Measurements from ENCODE around the gene SMIM45.
"Not testable (repeated sequence)": the region's sequence is repeated elsewhere in the genome, so short reads cannot be mapped to it uniquely, and the experiment has no call there.

The SMIM45 gene

GRCh38 chr22:41936894-41937169 is 15.1 kb upstream of the SMIM45 start:
- no peaks in the 10 kb centered on the region for H3K9me3 ChIP-seq (ENCODE audit: low read depth, low read length)
- DNase-seq (ENCODE audit: low read depth, low spot score) = no peak
- no peak for TF ChIP-seq POLR2AphosphoS5 (IDR thresholded peaks at IDR 0.05; ENCODE audit: borderline replicate concordance, low read depth, low read length)
- no peak overlapping the region for H3K27ac ChIP-seq
- H3K36me3 ChIP-seq (ENCODE audit: insufficient read depth, low read length) = peaks cover 26% of the 10 kb centered on the region
- H3K9ac ChIP-seq (ENCODE audit: insufficient read length) = no peak overlapping the region
- no peak overlapping the region for H3K4me3 ChIP-seq

- Histone ChIP-seq H3K9ac (ENCODE audit: insufficient read length) (no peak overlapping the region), H3K36me3 (ENCODE audit: insufficient read depth, low read length) (peaks cover 55% of the 10 kb centered on the region), H3K4me3 (no peak overlapping the region), H3K27ac (no peak overlapping the region; the same call in 1 of the 2 replicates), H3K9me3 (ENCODE audit: low read depth, low read length) (no peaks in the 10 kb centered on the region)
- no peak for DNase-seq (ENCODE audit: low read depth, low spot score)
- TF ChIP-seq FOXP2 (optimal IDR thresholded peaks at IDR 0.05; ENCODE audit: control extremely low read depth, extremely low read length, insufficient read depth) (no peak), EZH2 (IDR thresholded peaks at IDR 0.05) (no peak), POLR2AphosphoS5 (IDR thresholded peaks at IDR 0.05; ENCODE audit: borderline replicate concordance, low read depth, low read length) (no peak)
These were observed 11.7 kb upstream of the SMIM45 start for GRCh38 chr22:41939981-41940831.

- DNase-seq (ENCODE audit: low read depth, low spot score) = no peak
- TF ChIP-seq EZH2 (IDR thresholded peaks at IDR 0.05) (no peak), POLR2AphosphoS5 (IDR thresholded peaks at IDR 0.05; ENCODE audit: borderline replicate concordance, low read depth, low read length) (no peak), FOXP2 (optimal IDR thresholded peaks at IDR 0.05; ENCODE audit: control extremely low read depth, extremely low read length, insufficient read depth) (no peak)
- peaks cover 55% of the 10 kb centered on the region for H3K36me3 ChIP-seq (ENCODE audit: insufficient read depth, low read length)
- no peak overlapping the region for H3K4me3 ChIP-seq
- H3K9ac ChIP-seq (ENCODE audit: insufficient read length) = no peak overlapping the region
- no peaks in the 10 kb centered on the region for H3K9me3 ChIP-seq (ENCODE audit: low read depth, low read length)
- H3K27ac ChIP-seq = no peak overlapping the region
These were observed 10.9 kb upstream of the SMIM45 start for GRCh38 chr22:41940832-41941765.

DNA sequence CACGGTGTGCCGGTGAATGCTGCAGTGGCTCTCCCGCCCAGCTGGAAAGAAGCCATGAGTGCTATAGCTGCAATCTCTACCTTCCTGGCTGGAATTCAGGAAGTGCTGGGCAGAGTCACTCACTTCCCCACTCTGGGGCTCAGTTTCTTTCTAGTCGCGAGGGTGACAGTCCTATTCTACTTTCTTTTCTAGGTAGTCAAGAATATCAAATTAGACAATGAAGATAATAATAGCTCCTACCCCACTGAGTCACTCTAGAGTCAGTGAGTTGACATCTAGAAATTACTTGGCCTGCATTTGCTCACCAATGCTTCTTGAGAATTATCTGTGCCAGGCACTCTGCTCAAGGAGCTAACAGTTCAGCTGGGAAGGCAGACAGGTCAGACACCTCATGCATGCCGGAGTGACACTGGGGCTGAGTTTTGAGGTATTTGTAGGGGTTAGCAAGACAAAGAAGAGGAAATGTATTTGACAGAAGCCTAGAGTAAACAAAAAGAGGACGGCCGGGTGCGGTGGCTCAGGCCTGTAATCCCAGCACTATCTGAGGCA is 8.2 kb upstream of the SMIM45 start:
- no peak overlapping the region for H3K4me3 ChIP-seq
- TF ChIP-seq FOXP2 (optimal IDR thresholded peaks at IDR 0.05; ENCODE audit: control extremely low read depth, extremely low read length, insufficient read depth) (no peak), EZH2 (IDR thresholded peaks at IDR 0.05) (no peak), POLR2AphosphoS5 (IDR thresholded peaks at IDR 0.05; ENCODE audit: borderline replicate concordance, low read depth, low read length) (no peak)
- H3K9me3 ChIP-seq (ENCODE audit: low read depth, low read length) = no peaks in the 10 kb centered on the region
- no peak overlapping the region for H3K27ac ChIP-seq
- no peak for DNase-seq (ENCODE audit: low read depth, low spot score)
- H3K36me3 ChIP-seq (ENCODE audit: insufficient read depth, low read length) = peaks cover 51% of the 10 kb centered on the region
- no peak overlapping the region for H3K9ac ChIP-seq (ENCODE audit: insufficient read length)

DNA sequence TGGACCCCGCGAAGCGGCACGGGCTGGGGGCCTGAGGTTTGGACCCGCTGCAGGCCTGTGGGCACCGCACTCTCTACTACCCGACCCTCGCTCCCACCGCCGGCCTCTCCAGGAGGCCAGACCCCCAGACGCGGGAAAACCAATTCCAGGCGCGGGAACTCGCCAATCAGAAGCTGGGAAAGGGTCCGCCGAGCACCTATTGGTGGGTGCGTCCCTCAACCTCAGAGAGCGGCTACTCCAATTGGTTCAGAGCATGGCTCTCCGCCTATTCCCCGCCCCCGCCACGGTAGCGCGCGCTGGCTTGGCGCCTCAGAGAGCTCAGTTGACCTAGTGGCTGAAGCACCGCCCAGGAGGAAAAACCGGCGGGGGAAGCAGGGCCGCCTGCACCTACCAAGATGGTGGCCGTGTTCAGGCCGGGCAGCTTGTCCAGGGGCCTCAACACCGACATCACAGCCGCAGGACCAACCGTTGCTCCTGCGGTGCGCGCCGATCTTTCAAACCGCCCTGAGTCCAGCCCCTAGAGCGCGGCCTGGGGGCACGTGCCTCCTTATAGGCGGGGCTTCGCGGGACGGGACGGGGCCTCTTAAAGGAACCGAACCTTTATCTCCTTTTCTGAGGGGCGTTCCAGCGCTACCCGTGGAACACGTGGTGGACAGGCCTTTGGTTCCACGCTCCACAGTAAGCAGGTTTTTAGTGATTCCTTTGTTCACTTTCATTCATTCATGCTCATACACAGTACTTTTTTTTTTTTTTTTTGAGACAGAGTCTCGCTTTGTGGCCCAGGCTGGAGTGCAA is 5.1 kb upstream of the SMIM45 start, which contains the start of gene CENPM:
Gene CENPM (minus strand): TSS at position 524 of the 795 bp plus-strand sequence. CDS start 76 bp downstream, at position 448.
- H3K9ac ChIP-seq (ENCODE audit: insufficient read length) = peak within 1 kb of the TSS; percentile 90
- peaks cover 30% of the 10 kb centered on the region for H3K36me3 ChIP-seq (ENCODE audit: insufficient read depth, low read length)
- H3K9me3 ChIP-seq (ENCODE audit: low read depth, low read length) = no peaks in the 10 kb centered on the region
- peak within 1 kb of the TSS; percentile 92 for H3K4me3 ChIP-seq
- H3K27ac ChIP-seq = peak within 1 kb of the TSS; percentile 78
- TF ChIP-seq POLR2AphosphoS5 (IDR thresholded peaks at IDR 0.05; ENCODE audit: borderline replicate concordance, low read depth, low read length) (peak; percentile 75), EZH2 (IDR thresholded peaks at IDR 0.05) (no peak)
- peak; percentile 68 for DNase-seq (ENCODE audit: low read depth, low spot score)

DNA sequence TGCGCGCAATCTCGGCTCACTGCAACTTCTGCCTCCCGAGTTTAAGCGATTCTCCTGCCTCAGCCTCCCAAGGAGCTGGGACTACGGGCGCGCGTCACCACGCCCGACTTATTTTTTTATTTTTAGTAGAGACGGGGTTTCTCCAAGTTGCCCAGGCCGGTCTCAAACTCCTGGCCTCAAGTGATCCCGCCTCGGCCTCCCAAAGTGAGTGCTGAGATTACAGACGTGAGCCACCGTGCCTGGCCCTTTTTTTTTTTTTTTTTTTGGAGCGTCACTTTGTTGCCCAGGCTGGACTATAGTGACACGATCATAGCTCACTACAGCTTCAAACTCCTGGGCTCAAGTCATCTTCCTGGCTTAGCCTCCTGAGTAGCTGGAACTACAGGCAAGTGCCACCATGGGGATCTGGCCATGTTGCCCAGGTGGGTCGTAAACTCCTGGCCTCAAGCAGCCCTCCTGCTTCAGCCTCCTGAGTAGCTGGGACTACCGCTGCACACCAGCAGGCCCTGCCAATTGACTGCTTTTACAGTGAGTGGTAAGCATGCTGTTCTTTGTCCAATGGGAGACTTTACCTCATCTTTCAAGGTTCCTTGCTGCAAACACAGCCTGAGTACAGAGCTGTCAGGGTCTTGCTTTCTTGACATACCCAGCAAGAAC is 4.4 kb upstream of the SMIM45 start:
- Histone ChIP-seq H3K9me3 (ENCODE audit: low read depth, low read length) (no peaks in the 10 kb centered on the region), H3K4me3 (peak overlapping the region; percentile 92), H3K27ac (peak overlapping the region; percentile 78; the same call in 1 of the 2 replicates), H3K9ac (ENCODE audit: insufficient read length) (peak overlapping the region; percentile 90), H3K36me3 (ENCODE audit: insufficient read depth, low read length) (peaks cover 25% of the 10 kb centered on the region)
- DNase-seq (ENCODE audit: low read depth, low spot score) = no peak
- no peak for TF ChIP-seq FOXP2 (optimal IDR thresholded peaks at IDR 0.05; ENCODE audit: control extremely low read depth, extremely low read length, insufficient read depth)
- TF ChIP-seq EZH2 (IDR thresholded peaks at IDR 0.05) = no peak
- TF ChIP-seq POLR2AphosphoS5 (IDR thresholded peaks at IDR 0.05; ENCODE audit: borderline replicate concordance, low read depth, low read length) = no peak

- Histone ChIP-seq H3K36me3 (ENCODE audit: insufficient read depth, low read length) (peaks cover 21% of the 10 kb centered on the region), H3K27ac (no peak overlapping the region), H3K4me3 (peak overlapping the region; percentile 92), H3K9ac (ENCODE audit: insufficient read length) (peak overlapping the region; percentile 28), H3K9me3 (ENCODE audit: low read depth, low read length) (no peaks in the 10 kb centered on the region)
- no peak for TF ChIP-seq EZH2 (IDR thresholded peaks at IDR 0.05)
- TF ChIP-seq POLR2AphosphoS5 (IDR thresholded peaks at IDR 0.05; ENCODE audit: borderline replicate concordance, low read depth, low read length) = no peak
- no peak for TF ChIP-seq FOXP2 (optimal IDR thresholded peaks at IDR 0.05; ENCODE audit: control extremely low read depth, extremely low read length, insufficient read depth)
- DNase-seq (ENCODE audit: low read depth, low spot score) = no peak
These were observed 3.8 kb upstream of the SMIM45 start for GRCh38 chr22:41948142-41948541.

GRCh38 chr22:41948928-41949296 is 3.0 kb upstream of the SMIM45 start:
- not testable (repeated sequence) for H3K4me3 ChIP-seq; DNase-seq (ENCODE audit: low read depth, low spot score); H3K9me3 ChIP-seq (ENCODE audit: low read depth, low read length); H3K9ac ChIP-seq (ENCODE audit: insufficient read length); H3K27ac ChIP-seq
- peaks cover 13% of the 10 kb centered on the region for H3K36me3 ChIP-seq (ENCODE audit: insufficient read depth, low read length)
